Fibroblast of lung (primary cell): ENCODE data around the gene ASXL3.

ENCODE experiments used
- CTCF ChIP-seq, 2 donors: IDR thresholded peaks in 1 of 2; conservative IDR thresholded peaks in 1 of 2; 1 replicate in 1 of 2; 2 replicates in 1 of 2; pipeline ENCODE4 v1.5.1; 2011 to 2012; ENCODE audit warnings: low read length in 2 of 2, control low read depth in 1 of 2, inconsistent platforms in 1 of 2, low read depth in 1 of 2, mild to moderate bottlenecking in 1 of 2
- EZH2 ChIP-seq: IDR thresholded peaks from 2 replicates; pipeline ENCODE4 v1.5.1; 2012; ENCODE audit warnings: low read length, control low read depth, mild to moderate bottlenecking; ENCODE audit errors: missing control alignments

GRCh38 chr18:33665641-33666040 is 87.6 kb downstream of the ASXL3 start:
- TF ChIP-seq CTCF (conservative IDR thresholded peaks at IDR 0.05 in 1 of 2, IDR thresholded peaks at IDR 0.05 in 1 of 2; ENCODE audit: low read depth in 1 of 2, low read length in 2 of 2) = no peak
- TF ChIP-seq EZH2 = no peak
